Spleen (tissue), 11 donors: Measurements from ENCODE around the gene PIM3. TPM values are rescaled to one million over a fixed set of nuclear protein-coding genes. Genes with fewer than 3 reads are reported as not detected.

Experiments
- DNase-seq: peaks from one replicate; pipeline ENCODE4 v3.0.0-alpha.2; 2020
- H3K27ac ChIP-seq, 8 donors: fragments of 200-600 bp; sonication (generic) in 7 of 8; 1 replicate in 4 of 8; 2 replicates in 4 of 8; pipeline versions ENCODE4 v1.5.0 to v1.8.0; 2016 to 2021; ENCODE audit warnings: inconsistent platforms in 4 of 8, mild to moderate bottlenecking in 4 of 8, moderate library complexity in 1 of 8
- H3K27me3 ChIP-seq, 7 donors: fragments of 200-600 bp; sonication (generic) in 6 of 7; replicated peaks in 1 of 7; 1 replicate in 4 of 7; 2 replicates in 3 of 7; pipeline versions ENCODE4 v1.5.0 to v1.8.0; 2016 to 2021; ENCODE audit warnings: inconsistent platforms in 3 of 7, mild to moderate bottlenecking in 1 of 7
- H3K36me3 ChIP-seq, 6 donors: fragments of 200-600 bp; sonication (generic) in 5 of 6; 1 replicate in 4 of 6; 2 replicates in 2 of 6; pipeline versions ENCODE4 v1.5.0 to v1.8.0; 2016 to 2021; ENCODE audit warnings: inconsistent platforms in 2 of 6
- H3K4me1 ChIP-seq, 6 donors: fragments of 200-600 bp; sonication (generic) in 5 of 6; 1 replicate in 3 of 6; 2 replicates in 3 of 6; pipeline versions ENCODE4 v1.5.0 to v1.8.0; 2016 to 2021; ENCODE audit warnings: inconsistent platforms in 3 of 6
- H3K4me3 ChIP-seq, 8 donors: fragments of 200-600 bp; sonication (generic) in 7 of 8; 1 replicate in 4 of 8; 2 replicates in 4 of 8; pipeline versions ENCODE4 v1.5.0 to v1.8.0; 2016 to 2021; ENCODE audit warnings: inconsistent platforms in 4 of 8, mild to moderate bottlenecking in 4 of 8, moderate library complexity in 2 of 8
- H3K9me3 ChIP-seq, 8 donors: fragments of 200-600 bp; sonication (generic) in 7 of 8; 1 replicate in 4 of 8; 2 replicates in 4 of 8; pipeline versions ENCODE4 v1.5.0 to v1.8.0; 2016 to 2021; ENCODE audit warnings: inconsistent platforms in 4 of 8
- CTCF ChIP-seq, 11 experiments: fragments of 200-600 bp in 7 of 11; fragments of 450-650 bp in 4 of 11; sonication (generic) in 4 of 11; IDR thresholded peaks in 8 of 11; conservative IDR thresholded peaks in 3 of 11; 1 replicate in 7 of 11; 2 replicates in 4 of 11; pipeline versions ENCODE4 v1.4.0 to v1.8.0; 2016 to 2021; ENCODE audit warnings: antibody characterized with exemption in 11 of 11, inconsistent platforms in 4 of 11, mild to moderate bottlenecking in 1 of 11
- POLR2A ChIP-seq, 3 donors: fragments of 450-650 bp; IDR thresholded peaks; one replicate each; pipeline ENCODE4 v1.5.1; 2017; ENCODE audit warnings: antibody characterized with exemption in 3 of 3, mild to moderate bottlenecking in 1 of 3
- POLR2AphosphoS5 ChIP-seq, 3 donors: sonication (generic); formaldehyde crosslinking; IDR thresholded peaks; one replicate each; pipeline ENCODE4 v1.5.1; 2017; ENCODE audit warnings: antibody characterized with exemption in 3 of 3
- WGBS, 5 donors: extraction: QIAGEN DNeasy Blood & Tissue Kit in 3 of 5; methylation state at CpG; one replicate each; pipeline versions ENCODE4 v1.1.5 to v1.1.7; 2013 to 2018; 5-methylcytosine and 5-hydroxymethylcytosine counted together
- intact Hi-C: fragments of 100-400 bp; cut with DNase I; formaldehyde crosslinking; loops from one replicate; pipeline ENCODE4 v1.15.0; 2023; ENCODE audit warnings: low total_unique reads
- polyA plus RNA-seq, 3 donors: library from polyadenylated mRNA; stranded (reverse); fragments of 200-250 nt; gene quantifications; one replicate each; pipeline ENCODE4 v1.2.1, GENCODE V29; 2013
- total RNA-seq, 7 donors: library from RNA; depleted of rRNA in 3 of 7; stranded (reverse); fragments of >200 nt in 3 of 7; fragmentation: NEBNext Ultra II Directional in 4 of 7; extraction: Animal tissue kit (Norgen Biotek cat#: 25700) in 4 of 7; gene quantifications; one replicate each; pipeline versions ENCODE4 v1.1.0 to v1.2.1, GENCODE V29; 2016 to 2021
- donor health status: healthy with polysubstance abuse.
- donor health status: DM: no; HTN: no; CAD: no; lungs with moderate emphysema.
- donor health status: DM: no; HTN: no; CAD: no.
- donor health status: Bipolar disorder and iron deficiency.
- donor health status: healthy.
- donor health status: DM: no; HTN: no; CAD: no.
- donor health status: DM: yes; HTN: yes; CAD: no.

PIM3 gene
- total and polyA plus RNA-seq, 10 donors: 49.5 to 134 (median 93.6) TPM

GRCh38 chr22:49927483-49928184 lies 32.9 kb upstream of the PIM3 start:
- Histone ChIP-seq H3K4me1 (peaks cover 28 to 62% (median 54%) of the 10 kb centered on the region in 6 donors), H3K9me3 (no peaks in the 10 kb centered on the region), H3K36me3 (peaks cover 0 to 30% (median 1%) of the 10 kb centered on the region in 6 donors), H3K4me3 (no peak overlapping the region), H3K27me3 (peaks cover 0 to 12% (median 0%) of the 10 kb centered on the region in 7 donors), H3K27ac (no peak overlapping the region)
- WGBS, 5 donors: 88 to 95% (median 92%) methylated on average over 24 to 26 of the region's 26 CpGs
- DNase-seq: no peak
- TF ChIP-seq POLR2AphosphoS5 (IDR thresholded peaks at IDR 0.05): peak in 1 of 3 donors; percentile 8
- no peak for TF ChIP-seq POLR2A (IDR thresholded peaks at IDR 0.05)
- intact Hi-C loops: loop anchor here (2.0 to 10.0 kb wide), 2 partner anchors 103 to 163 kb away; no protein-coding TSS in a partner anchor

- no peak for DNase-seq
- Histone ChIP-seq H3K4me1 (peaks cover 31 to 67% (median 60%) of the 10 kb centered on the region in 6 donors), H3K36me3 (peaks cover 0 to 30% (median 1%) of the 10 kb centered on the region in 6 donors), H3K27ac (no peak overlapping the region), H3K4me3 (no peak overlapping the region), H3K9me3 (no peaks in the 10 kb centered on the region), H3K27me3 (peaks cover 0 to 12% (median 0%) of the 10 kb centered on the region in 7 donors)
- intact Hi-C loops: loop anchor here (2.0 to 10.0 kb wide), 2 partner anchors 103 to 163 kb away; no protein-coding TSS in a partner anchor
- 84 to 89% (median 87%) methylated on average over 8 of the region's 8 CpGs for WGBS, 5 donors
- TF ChIP-seq POLR2AphosphoS5 (IDR thresholded peaks at IDR 0.05) (no peak), CTCF (IDR thresholded peaks at IDR 0.05 in 8 of 11, conservative IDR thresholded peaks at IDR 0.05 in 3 of 11) (no peak), POLR2A (IDR thresholded peaks at IDR 0.05) (no peak)
Observed at GRCh38 chr22:49928185-49928495, 32.4 kb upstream of the PIM3 start.

- H3K4me1 ChIP-seq: peaks cover 33 to 72% (median 65%) of the 10 kb centered on the region in 6 donors
- peaks cover 0 to 12% (median 0%) of the 10 kb centered on the region in 7 donors for H3K27me3 ChIP-seq
Observed at GRCh38 chr22:49928555-49929210, 31.9 kb upstream of the PIM3 start.

More at GRCh38 chr22:49928555-49929210, 31.9 kb upstream of the PIM3 start:
- TF ChIP-seq CTCF (IDR thresholded peaks at IDR 0.05 in 8 of 11, conservative IDR thresholded peaks at IDR 0.05 in 3 of 11): no peak
- intact Hi-C loops: loop anchor here (2.0 to 10.0 kb wide), 2 partner anchors 102 to 164 kb away; no protein-coding TSS in a partner anchor
- 46 to 68% (median 54%) methylated on average over 21 to 38 of the region's 38 CpGs for WGBS, 5 donors
- DNase-seq: no peak
- Histone ChIP-seq H3K36me3 (peaks cover 0 to 30% (median 1%) of the 10 kb centered on the region in 6 donors), H3K27ac (no peak overlapping the region), H3K9me3 (no peaks in the 10 kb centered on the region), H3K4me3 (peak overlapping the region in 2 of 8 donors; percentile 10 to 57)
